Osteoblast (primary cell): Measurements from ENCODE around the gene ST3GAL3. TPM values are rescaled to one million over a fixed set of nuclear protein-coding genes. Genes with fewer than 3 reads are reported as not detected.
A peak's percentile ranks its signal among the peaks of the same experiment; 100 is the strongest.

Experiments used
- DNase-seq: peaks from one replicate; pipeline ENCODE4 v3.0.0; 2011; ENCODE audit warnings: low spot score, mixed read lengths; ENCODE audit not compliant: insufficient read length; ENCODE audit errors: missing footprints
- H2AFZ ChIP-seq: 2 replicates; pipeline ENCODE4 v1.6.0; 2011; ENCODE audit warnings: mild to moderate bottlenecking, low read length
- H3K27ac ChIP-seq: 2 replicates; pipeline ENCODE4 v1.5.1; 2011; ENCODE audit warnings: mild to moderate bottlenecking, low read depth, low read length, moderate library complexity
- H3K27me3 ChIP-seq: 2 replicates; pipeline ENCODE4 v1.6.0; 2012; ENCODE audit warnings: mild to moderate bottlenecking, control low read depth, inconsistent platforms, low read length, moderate library complexity; ENCODE audit not compliant: insufficient read depth
- H3K36me3 ChIP-seq: 2 replicates; pipeline ENCODE4 v1.5.1; 2011; ENCODE audit warnings: mild to moderate bottlenecking, low read length, control low read depth, moderate library complexity; ENCODE audit not compliant: insufficient read depth
- H3K4me1 ChIP-seq: 2 replicates; pipeline ENCODE4 v1.5.1; 2011; ENCODE audit warnings: mild to moderate bottlenecking, low read length, control low read depth, moderate library complexity; ENCODE audit not compliant: insufficient read depth
- H3K4me2 ChIP-seq: 2 replicates; pipeline ENCODE4 v1.6.0; 2011; ENCODE audit warnings: mild to moderate bottlenecking, low read length; ENCODE audit not compliant: insufficient read depth
- H3K4me3 ChIP-seq: fragments of 200-600 bp; sonication (generic); 3 replicates; pipeline ENCODE4 v1.5.1; 2012; ENCODE audit warnings: mild to moderate bottlenecking, low read length, inconsistent platforms; ENCODE audit not compliant: insufficient read depth
- H3K79me2 ChIP-seq: 2 replicates; pipeline ENCODE4 v1.6.0; 2012; ENCODE audit warnings: mild to moderate bottlenecking, low read length, control low read depth, inconsistent platforms; ENCODE audit not compliant: insufficient read depth
- H3K9me3 ChIP-seq: 2 replicates; pipeline ENCODE4 v1.5.1; 2011; ENCODE audit warnings: low read depth, low read length, control low read depth
- H4K20me1 ChIP-seq: 2 replicates; pipeline ENCODE4 v1.6.0; 2012; ENCODE audit warnings: mild to moderate bottlenecking, low read length, control low read depth; ENCODE audit not compliant: insufficient read depth
- CTCF ChIP-seq: IDR thresholded peaks from 2 replicates; pipeline ENCODE4 v1.5.1; 2011; ENCODE audit warnings: mild to moderate bottlenecking, low read depth, low read length, moderate library complexity; ENCODE audit errors: extremely low read depth
- total RNA-seq: library from RNA; depleted of rRNA; stranded (reverse); fragments of >200 nt; gene quantifications from 2 replicates; pipeline ENCODE4 v1.2.3, GENCODE V29; 2012

ST3GAL3 gene
- total RNA-seq, 1 donor = 18.5 TPM

GRCh38 chr1:43949678-43950077 lies 242.3 kb downstream of the ST3GAL3 start:
- peaks cover 23% of the 10 kb centered on the region for H3K4me1 ChIP-seq
- no peak overlapping the region for H3K27ac ChIP-seq
- no peaks in the 10 kb centered on the region for H3K9me3 ChIP-seq
- no peak overlapping the region for H3K4me2 ChIP-seq
- DNase-seq = no peak
- TF ChIP-seq CTCF = no peak
- no peak overlapping the region for H3K4me3 ChIP-seq
- H2AFZ ChIP-seq = no peak overlapping the region
- H3K36me3 ChIP-seq = peaks cover 11% of the 10 kb centered on the region
- H3K79me2 ChIP-seq = peaks cover 65% of the 10 kb centered on the region
- peaks cover 51% of the 10 kb centered on the region for H4K20me1 ChIP-seq
- no peaks in the 10 kb centered on the region for H3K27me3 ChIP-seq

DNA sequence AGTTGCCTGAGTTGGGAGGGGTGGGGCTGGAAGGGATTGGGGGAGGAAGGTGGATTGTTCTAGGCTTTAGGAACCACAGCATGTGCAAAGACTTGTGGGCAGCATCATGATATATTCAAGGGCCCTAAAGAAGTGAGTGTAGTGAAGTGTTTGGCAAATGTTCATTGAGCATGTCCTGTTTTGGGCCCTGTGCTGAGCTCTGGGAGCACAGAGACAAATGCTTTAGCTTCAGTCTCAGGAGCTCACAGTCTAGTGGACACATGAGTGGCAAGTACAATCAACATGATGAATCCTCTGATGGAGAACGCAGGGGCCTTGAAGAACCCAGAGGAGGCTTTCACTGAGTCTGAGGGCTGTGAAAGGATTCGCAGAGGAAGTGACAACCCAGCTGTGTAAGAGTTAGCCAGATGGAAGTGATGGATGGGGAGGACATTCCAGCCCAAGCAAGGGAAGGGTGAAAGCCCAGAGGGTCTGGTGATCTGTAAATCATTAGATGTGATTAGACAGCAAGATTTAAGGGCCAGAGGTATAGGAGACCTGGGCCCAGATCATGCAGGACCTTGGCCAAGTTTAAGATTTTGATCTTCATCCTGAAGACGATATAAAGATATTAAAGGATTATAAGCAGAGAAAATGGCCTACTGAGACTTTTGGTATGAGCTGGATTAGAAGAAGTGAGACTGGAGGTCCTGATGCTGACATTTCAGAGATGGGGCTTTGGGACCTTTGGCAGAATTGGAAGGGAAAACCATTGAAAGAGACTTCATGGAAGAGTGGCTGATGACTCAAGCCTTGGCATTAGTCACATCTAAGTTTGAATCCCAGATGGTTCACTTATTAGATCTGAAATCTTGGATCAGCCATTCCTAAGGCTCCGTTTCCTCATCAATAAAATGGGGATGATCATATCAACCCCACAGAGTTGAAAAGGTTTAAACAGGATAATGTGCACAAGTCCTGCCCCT lies 244.0 kb downstream of the ST3GAL3 start:
- Histone ChIP-seq H3K27me3 (no peaks in the 10 kb centered on the region), H3K4me2 (no peak overlapping the region), H3K9me3 (no peaks in the 10 kb centered on the region), H4K20me1 (peaks cover 58% of the 10 kb centered on the region), H2AFZ (no peak overlapping the region), H3K27ac (no peak overlapping the region), H3K79me2 (peaks cover 73% of the 10 kb centered on the region), H3K4me1 (peaks cover 15% of the 10 kb centered on the region), H3K36me3 (peaks cover 15% of the 10 kb centered on the region), H3K4me3 (no peak overlapping the region)
- no peak for TF ChIP-seq CTCF
- peak; percentile 82 for DNase-seq

GRCh38 chr1:43952731-43953346 lies 245.5 kb downstream of the ST3GAL3 start:
- no peak overlapping the region for H3K27ac ChIP-seq
- peaks cover 62% of the 10 kb centered on the region for H3K79me2 ChIP-seq
- H3K4me3 ChIP-seq = no peak overlapping the region
- H3K9me3 ChIP-seq = no peaks in the 10 kb centered on the region
- H2AFZ ChIP-seq = no peak overlapping the region
- H3K4me1 ChIP-seq = peaks cover 6% of the 10 kb centered on the region
- TF ChIP-seq CTCF = no peak
- no peak for DNase-seq
- no peaks in the 10 kb centered on the region for H3K27me3 ChIP-seq
- peaks cover 60% of the 10 kb centered on the region for H4K20me1 ChIP-seq
- peaks cover 26% of the 10 kb centered on the region for H3K36me3 ChIP-seq
- no peak overlapping the region for H3K4me2 ChIP-seq

- Histone ChIP-seq H3K79me2 (peaks cover 57% of the 10 kb centered on the region), H3K36me3 (peaks cover 31% of the 10 kb centered on the region)
Observed at GRCh38 chr1:43953361-43953760, 246.0 kb downstream of the ST3GAL3 start.

More at GRCh38 chr1:43953361-43953760, 246.0 kb downstream of the ST3GAL3 start:
- Histone ChIP-seq H3K4me3 (no peak overlapping the region), H3K9me3 (no peaks in the 10 kb centered on the region), H3K4me1 (peaks cover 1% of the 10 kb centered on the region), H2AFZ (no peak overlapping the region), H3K27me3 (no peaks in the 10 kb centered on the region), H4K20me1 (peaks cover 55% of the 10 kb centered on the region), H3K27ac (no peak overlapping the region), H3K4me2 (no peak overlapping the region)
- TF ChIP-seq CTCF = no peak
- DNase-seq = no peak
